ENCODE measurements around the gene ARAF.
A peak's percentile ranks its signal among the peaks of the same experiment; 100 is the strongest.

Gene ARAF

DNA sequence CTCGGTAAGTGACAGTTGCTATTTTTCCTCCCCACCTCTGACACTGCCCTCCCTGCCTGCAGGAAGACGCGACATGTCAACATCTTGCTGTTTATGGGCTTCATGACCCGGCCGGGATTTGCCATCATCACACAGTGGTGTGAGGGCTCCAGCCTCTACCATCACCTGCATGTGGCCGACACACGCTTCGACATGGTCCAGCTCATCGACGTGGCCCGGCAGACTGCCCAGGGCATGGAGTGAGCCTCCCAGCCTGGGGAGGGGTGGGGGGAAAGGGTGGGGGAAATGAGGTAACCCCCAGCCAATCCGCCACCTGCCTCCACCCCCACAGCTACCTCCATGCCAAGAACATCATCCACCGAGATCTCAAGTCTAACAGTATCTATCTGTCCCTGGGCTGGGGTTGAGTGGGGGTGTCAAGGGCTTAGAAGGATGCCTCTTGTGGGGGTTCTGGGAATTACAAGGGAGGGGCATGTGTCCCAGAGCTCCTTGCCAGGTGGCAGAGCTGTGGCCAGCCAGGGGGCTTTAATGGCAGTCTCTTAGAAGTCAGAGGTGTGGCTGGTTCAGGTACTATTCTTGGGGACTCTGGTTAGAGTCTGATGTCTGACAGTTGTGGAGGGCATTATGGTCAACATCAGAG, 7.8 kb downstream of the ARAF start:
- DNase-seq: peak; percentile 67
- no peak overlapping the region for H3K4me3 ChIP-seq (ENCODE audit: low read length)

GRCh38 chrX:47570794-47571193, 9.8 kb downstream of the ARAF start:
- no peak overlapping the region for H3K56ac ChIP-seq (ENCODE audit: low read length)
- no peak overlapping the region for H3K4me3 ChIP-seq (ENCODE audit: low read length)
- H3K4ac ChIP-seq (ENCODE audit: low read depth, low read length): no peak overlapping the region
- no peaks in the 10 kb centered on the region for H3K79me1 ChIP-seq (ENCODE audit: low read length)
- H3K27ac ChIP-seq (ENCODE audit: low read depth, low read length): no peak overlapping the region
- H3K36me3 ChIP-seq (ENCODE audit: control insufficient read depth, insufficient read depth, low read length): peaks cover 2% of the 10 kb centered on the region
- no peaks in the 10 kb centered on the region for H3K79me2 ChIP-seq (ENCODE audit: control insufficient read depth, insufficient read depth, low read length)
- H3K4me1 ChIP-seq (ENCODE audit: control insufficient read depth, low read depth, low read length): no peaks in the 10 kb centered on the region
- no peak overlapping the region for H2BK15ac ChIP-seq (replicated peaks; ENCODE audit: low read depth)
- no peak overlapping the region for H4K5ac ChIP-seq (ENCODE audit: low read length)
- no peak overlapping the region for H3K9ac ChIP-seq (ENCODE audit: low read length)
- no peak overlapping the region for H2BK5ac ChIP-seq (ENCODE audit: low read length)
- no peak overlapping the region for H3K18ac ChIP-seq (ENCODE audit: low read length)
- no peak for DNase-seq
- WGBS (ENCODE audit: extremely low coverage, insufficient coverage, low lambda C conversion rate): no CpG with 5 or more reads among the region's 8 CpGs
- no peak overlapping the region for H2BK120ac ChIP-seq (ENCODE audit: low read depth, low read length)
- H3K23ac ChIP-seq (ENCODE audit: low read length): no peak overlapping the region
- H4K8ac ChIP-seq (ENCODE audit: low read depth, low read length): no peak overlapping the region
- H3K4me2 ChIP-seq (ENCODE audit: low read length): no peak overlapping the region
- no peaks in the 10 kb centered on the region for H3K27me3 ChIP-seq (ENCODE audit: insufficient read depth, low read length, poor library complexity)
- H2AK5ac ChIP-seq (ENCODE audit: low read length): no peak overlapping the region

More for the DNA sequence above, 7.8 kb downstream of the ARAF start:
- no peak overlapping the region for H3K56ac ChIP-seq (ENCODE audit: low read length)
- H3K27me3 ChIP-seq (ENCODE audit: insufficient read depth, low read length, poor library complexity): no peaks in the 10 kb centered on the region
- H2BK120ac ChIP-seq (ENCODE audit: low read depth, low read length): no peak overlapping the region
- WGBS (ENCODE audit: extremely low coverage, insufficient coverage, low lambda C conversion rate): no CpG with 5 or more reads among the region's 13 CpGs
- no peak overlapping the region for H4K5ac ChIP-seq (ENCODE audit: low read length)
- H2BK5ac ChIP-seq (ENCODE audit: low read length): no peak overlapping the region
- peaks cover 2% of the 10 kb centered on the region for H3K36me3 ChIP-seq (ENCODE audit: control insufficient read depth, insufficient read depth, low read length)
- no peak overlapping the region for H3K9ac ChIP-seq (ENCODE audit: low read length)
- no peaks in the 10 kb centered on the region for H3K4me1 ChIP-seq (ENCODE audit: control insufficient read depth, low read depth, low read length)
- no peak overlapping the region for H3K4me2 ChIP-seq (ENCODE audit: low read length)
- H3K4ac ChIP-seq (ENCODE audit: low read depth, low read length): no peak overlapping the region
- no peak overlapping the region for H2AK5ac ChIP-seq (ENCODE audit: low read length)
- no peak overlapping the region for H3K27ac ChIP-seq (ENCODE audit: low read depth, low read length)
- H3K23ac ChIP-seq (ENCODE audit: low read length): no peak overlapping the region
- H2BK15ac ChIP-seq (replicated peaks; ENCODE audit: low read depth): no peak overlapping the region
- H3K79me1 ChIP-seq (ENCODE audit: low read length): no peaks in the 10 kb centered on the region
- H3K79me2 ChIP-seq (ENCODE audit: control insufficient read depth, insufficient read depth, low read length): no peaks in the 10 kb centered on the region
- H3K18ac ChIP-seq (ENCODE audit: low read length): no peak overlapping the region
- H4K8ac ChIP-seq (ENCODE audit: low read depth, low read length): no peak overlapping the region

- H3K4ac ChIP-seq (ENCODE audit: low read depth, low read length): no peak overlapping the region
- H3K4me1 ChIP-seq (ENCODE audit: control insufficient read depth, low read depth, low read length): no peaks in the 10 kb centered on the region
- H3K4me3 ChIP-seq (ENCODE audit: low read length): no peak overlapping the region
- no CpG with 5 or more reads among the region's 11 CpGs for WGBS (ENCODE audit: extremely low coverage, insufficient coverage, low lambda C conversion rate)
- H4K8ac ChIP-seq (ENCODE audit: low read depth, low read length): no peak overlapping the region
- H3K9ac ChIP-seq (ENCODE audit: low read length): no peak overlapping the region
- no peaks in the 10 kb centered on the region for H3K79me2 ChIP-seq (ENCODE audit: control insufficient read depth, insufficient read depth, low read length)
- no peak overlapping the region for H3K56ac ChIP-seq (ENCODE audit: low read length)
- H2BK120ac ChIP-seq (ENCODE audit: low read depth, low read length): no peak overlapping the region
- H3K79me1 ChIP-seq (ENCODE audit: low read length): no peaks in the 10 kb centered on the region
- H3K36me3 ChIP-seq (ENCODE audit: control insufficient read depth, insufficient read depth, low read length): peaks cover 2% of the 10 kb centered on the region
- DNase-seq: no peak
- no peak overlapping the region for H2BK5ac ChIP-seq (ENCODE audit: low read length)
- H3K4me2 ChIP-seq (ENCODE audit: low read length): no peak overlapping the region
- no peak overlapping the region for H4K5ac ChIP-seq (ENCODE audit: low read length)
- H3K23ac ChIP-seq (ENCODE audit: low read length): no peak overlapping the region
- H2BK15ac ChIP-seq (replicated peaks; ENCODE audit: low read depth): no peak overlapping the region
- H3K27ac ChIP-seq (ENCODE audit: low read depth, low read length): no peak overlapping the region
- no peaks in the 10 kb centered on the region for H3K27me3 ChIP-seq (ENCODE audit: insufficient read depth, low read length, poor library complexity)
- H3K18ac ChIP-seq (ENCODE audit: low read length): no peak overlapping the region
- no peak overlapping the region for H2AK5ac ChIP-seq (ENCODE audit: low read length)
Measured at GRCh38 chrX:47571215-47571614, 10.2 kb downstream of the ARAF start.

DNA sequence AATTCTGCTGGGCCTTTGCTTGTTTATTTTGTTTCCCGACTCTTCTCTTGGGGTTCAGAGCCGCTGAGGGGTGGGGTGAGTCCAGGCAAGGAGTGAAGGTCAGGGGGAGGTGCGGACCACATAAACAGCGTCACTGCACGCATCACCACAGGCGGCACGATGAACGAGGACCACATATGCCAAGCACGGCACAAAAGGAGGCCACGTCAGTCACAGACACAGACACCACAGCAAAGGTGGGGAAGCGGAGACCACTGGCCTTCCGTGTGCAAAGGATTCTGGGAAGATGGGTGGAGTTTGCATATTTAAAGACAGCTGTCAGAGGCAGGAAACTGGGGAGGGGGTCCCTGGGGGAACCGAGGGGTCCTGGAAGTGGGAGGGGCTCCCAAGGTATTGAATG, 10.9 kb downstream of the ARAF start:
- no peak overlapping the region for H3K23ac ChIP-seq (ENCODE audit: low read length)
- WGBS (ENCODE audit: extremely low coverage, insufficient coverage, low lambda C conversion rate): no CpG with 5 or more reads among the region's 13 CpGs
- no peak overlapping the region for H3K4ac ChIP-seq (ENCODE audit: low read depth, low read length)
- no peak overlapping the region for H3K27ac ChIP-seq (ENCODE audit: low read depth, low read length)
- H4K8ac ChIP-seq (ENCODE audit: low read depth, low read length): no peak overlapping the region
- H2BK15ac ChIP-seq (replicated peaks; ENCODE audit: low read depth): no peak overlapping the region
- H3K9ac ChIP-seq (ENCODE audit: low read length): no peak overlapping the region
- no peaks in the 10 kb centered on the region for H3K79me1 ChIP-seq (ENCODE audit: low read length)
- no peaks in the 10 kb centered on the region for H3K79me2 ChIP-seq (ENCODE audit: control insufficient read depth, insufficient read depth, low read length)
- peaks cover 2% of the 10 kb centered on the region for H3K36me3 ChIP-seq (ENCODE audit: control insufficient read depth, insufficient read depth, low read length)
- H2BK120ac ChIP-seq (ENCODE audit: low read depth, low read length): no peak overlapping the region
- H3K56ac ChIP-seq (ENCODE audit: low read length): no peak overlapping the region
- DNase-seq: no peak
- H4K5ac ChIP-seq (ENCODE audit: low read length): no peak overlapping the region
- H3K4me1 ChIP-seq (ENCODE audit: control insufficient read depth, low read depth, low read length): no peaks in the 10 kb centered on the region
- H2BK5ac ChIP-seq (ENCODE audit: low read length): no peak overlapping the region
- no peaks in the 10 kb centered on the region for H3K27me3 ChIP-seq (ENCODE audit: insufficient read depth, low read length, poor library complexity)
- no peak overlapping the region for H3K18ac ChIP-seq (ENCODE audit: low read length)
- H3K4me2 ChIP-seq (ENCODE audit: low read length): no peak overlapping the region
- no peak overlapping the region for H3K4me3 ChIP-seq (ENCODE audit: low read length)
- no peak overlapping the region for H2AK5ac ChIP-seq (ENCODE audit: low read length)

- Histone ChIP-seq H2BK5ac (ENCODE audit: low read length) (no peak overlapping the region), H3K4ac (ENCODE audit: low read depth, low read length) (no peak overlapping the region), H3K9ac (ENCODE audit: low read length) (no peak overlapping the region), H3K23ac (ENCODE audit: low read length) (no peak overlapping the region), H3K27ac (ENCODE audit: low read depth, low read length) (peak overlapping the region; percentile 22), H2BK120ac (ENCODE audit: low read depth, low read length) (no peak overlapping the region), H3K4me3 (ENCODE audit: low read length) (no peak overlapping the region), H2AK5ac (ENCODE audit: low read length) (no peak overlapping the region), H3K56ac (ENCODE audit: low read length) (peak overlapping the region; percentile 60), H3K79me2 (ENCODE audit: control insufficient read depth, insufficient read depth, low read length) (no peaks in the 10 kb centered on the region), H3K18ac (ENCODE audit: low read length) (no peak overlapping the region), H3K4me2 (ENCODE audit: low read length) (no peak overlapping the region), H3K79me1 (ENCODE audit: low read length) (no peaks in the 10 kb centered on the region), H3K4me1 (ENCODE audit: control insufficient read depth, low read depth, low read length) (no peaks in the 10 kb centered on the region), H2BK15ac (replicated peaks; ENCODE audit: low read depth) (no peak overlapping the region), H4K5ac (ENCODE audit: low read length) (no peak overlapping the region), H3K36me3 (ENCODE audit: control insufficient read depth, insufficient read depth, low read length) (peaks cover 2% of the 10 kb centered on the region), H4K8ac (ENCODE audit: low read depth, low read length) (no peak overlapping the region), H3K27me3 (ENCODE audit: insufficient read depth, low read length, poor library complexity) (no peaks in the 10 kb centered on the region)
- WGBS (ENCODE audit: extremely low coverage, insufficient coverage, low lambda C conversion rate): no CpG with 5 or more reads among the region's 9 CpGs
- DNase-seq: no peak
Measured at GRCh38 chrX:47572773-47573340, 11.9 kb downstream of the ARAF start.
